Panc1 (cell line): ENCODE results near the gene MAST4. TPM values are rescaled to one million over a fixed set of nuclear protein-coding genes. Genes with fewer than 3 reads are reported as not detected.

Experiments
- ATAC-seq: fragments of 200-7000 bp; cut with Tn5 transposase; 2 replicates; pipeline ENCODE4 v1.9.1; 2020; ENCODE audit warnings: mild to moderate bottlenecking, moderate library complexity
- BruUV-seq: library from RNA; stranded (reverse); fragments of 400-500 nt; replicated peaks from 2 replicates; lab custom pipeline; 2021; lab: Mats Ljungman, UMichigan
- CTCF ChIA-PET: fragments of 300-600 bp; sonication (Branson Sonifier 250); formaldehyde crosslinking; loops from one replicate; lab custom pipeline; 2022; ENCODE audit warnings: antibody characterized with exemption; lab: Charles Lee
- POLR2A ChIA-PET: fragments of 300-600 bp; sonication (Branson Sonifier 250); formaldehyde crosslinking; loops from one replicate; lab custom pipeline; 2022; ENCODE audit warnings: antibody characterized with exemption; lab: Charles Lee
- DNase-seq: peaks from one replicate; pipeline ENCODE4 v3.0.0-alpha.2; 2010; ENCODE audit warnings: low read depth, low spot score
- H3K27ac ChIP-seq: 2 replicates; pipeline ENCODE4 v1.5.1; 2011; ENCODE audit warnings: mild to moderate bottlenecking, low read length, inconsistent platforms
- H3K27me3 ChIP-seq: fragments of 200-500 bp; sonication (Bioruptor generic); 2 replicates; pipeline ENCODE4 v1.6.0; 2014; ENCODE audit warnings: low read length, inconsistent platforms; ENCODE audit not compliant: control insufficient read depth, insufficient read depth
- H3K36me3 ChIP-seq: fragments of 200-500 bp; sonication (Bioruptor generic); 2 replicates; pipeline ENCODE4 v1.5.1; 2014; ENCODE audit warnings: inconsistent platforms, mild to moderate bottlenecking, low read length, moderate library complexity; ENCODE audit not compliant: control insufficient read depth, insufficient read depth
- H3K4me1 ChIP-seq: 2 replicates; pipeline ENCODE4 v1.5.1; 2011; ENCODE audit warnings: inconsistent platforms, mild to moderate bottlenecking, low read length, moderate library complexity; ENCODE audit not compliant: control insufficient read depth, insufficient read depth
- H3K4me3 ChIP-seq, 2 experiments: 2 replicates each; pipeline ENCODE4 v1.5.1; 2011 to 2012; ENCODE audit warnings: low read depth in 2 of 2, low read length in 2 of 2, mild to moderate bottlenecking in 2 of 2, inconsistent platforms in 1 of 2, moderate library complexity in 1 of 2
- H3K9me3 ChIP-seq: fragments of 200-500 bp; sonication (Bioruptor generic); 2 replicates; pipeline ENCODE4 v1.5.1; 2014; ENCODE audit warnings: low read depth, mild to moderate bottlenecking, inconsistent platforms, low read length, moderate library complexity; ENCODE audit not compliant: control insufficient read depth, insufficient read depth
- POLR2AphosphoS5 ChIP-seq: IDR thresholded peaks from 2 replicates; pipeline ENCODE4 v1.6.1; 2012; ENCODE audit warnings: mild to moderate bottlenecking, low read depth, low read length, moderate library complexity
- SIN3A ChIP-seq: IDR thresholded peaks from 2 replicates; pipeline ENCODE4 v1.6.1; 2012; ENCODE audit warnings: low read depth, mild to moderate bottlenecking, low read length, moderate library complexity, borderline replicate concordance; ENCODE audit not compliant: insufficient read depth
- TCF7L2 ChIP-seq: IDR thresholded peaks from 2 replicates; pipeline ENCODE4 v1.6.1; 2011; ENCODE audit warnings: mild to moderate bottlenecking, low read depth, low read length, inconsistent platforms
- in situ Hi-C: cut with HindIII; loops from 2 replicates; pipeline ENCODE4 v1.10.0; 2016; ENCODE audit warnings: low sequenced_read_pairs, low pct_unique_long_range_greater_than_20kb
- intact Hi-C: fragments of 100-400 bp; cut with micrococcal nuclease; formaldehyde crosslinking; loops from one replicate; pipeline ENCODE4 v1.10.0; 2022; ENCODE audit not compliant: unreplicated experiment
- total RNA-seq: library from RNA; stranded (reverse); gene quantifications from one replicate; pipeline ENCODE4 v1.2.1, GENCODE V29; 2021; ENCODE audit not compliant: unreplicated experiment
- TF ChIP-seq, protein P1 (sequence below): fragments of 450-650 bp; IDR thresholded peaks from 2 replicates; pipeline ENCODE4 v1.5.1; 2017; ENCODE audit warnings: mild to moderate bottlenecking
- TF ChIP-seq, protein P2 (sequence below), 2 experiments: IDR thresholded peaks; 2 replicates each; pipeline ENCODE4 v1.6.1; 2011 to 2012; ENCODE audit warnings: low read depth in 2 of 2, control low read depth in 1 of 2, low read length in 1 of 2, mild to moderate bottlenecking in 1 of 2, moderate library complexity in 1 of 2; ENCODE audit not compliant: insufficient read depth in 1 of 2

The MAST4 gene
- total RNA-seq, 1 experiment from 2014 or later: 1.8 TPM

DNA sequence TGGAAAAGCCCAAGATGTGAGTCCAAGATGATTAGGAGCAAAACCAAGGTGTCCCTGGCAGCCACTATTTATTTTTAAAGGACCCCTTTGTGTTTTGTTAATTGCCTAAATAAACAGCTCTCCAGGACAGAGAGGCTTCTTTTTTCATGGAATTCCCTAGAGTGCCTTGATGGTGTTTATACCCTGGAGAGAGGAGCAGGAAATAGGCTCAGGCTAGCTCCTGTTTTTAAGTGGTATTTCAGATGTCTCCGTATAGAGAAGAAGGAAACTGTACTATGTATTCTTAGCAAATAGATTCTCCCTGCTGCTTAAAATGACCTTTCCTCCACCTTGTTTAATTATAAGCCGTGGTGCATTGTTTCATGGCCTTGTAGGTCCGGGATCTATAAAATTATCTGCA lies 308.0 kb downstream of the MAST4 start:
- TF ChIP-seq, protein P1, sequence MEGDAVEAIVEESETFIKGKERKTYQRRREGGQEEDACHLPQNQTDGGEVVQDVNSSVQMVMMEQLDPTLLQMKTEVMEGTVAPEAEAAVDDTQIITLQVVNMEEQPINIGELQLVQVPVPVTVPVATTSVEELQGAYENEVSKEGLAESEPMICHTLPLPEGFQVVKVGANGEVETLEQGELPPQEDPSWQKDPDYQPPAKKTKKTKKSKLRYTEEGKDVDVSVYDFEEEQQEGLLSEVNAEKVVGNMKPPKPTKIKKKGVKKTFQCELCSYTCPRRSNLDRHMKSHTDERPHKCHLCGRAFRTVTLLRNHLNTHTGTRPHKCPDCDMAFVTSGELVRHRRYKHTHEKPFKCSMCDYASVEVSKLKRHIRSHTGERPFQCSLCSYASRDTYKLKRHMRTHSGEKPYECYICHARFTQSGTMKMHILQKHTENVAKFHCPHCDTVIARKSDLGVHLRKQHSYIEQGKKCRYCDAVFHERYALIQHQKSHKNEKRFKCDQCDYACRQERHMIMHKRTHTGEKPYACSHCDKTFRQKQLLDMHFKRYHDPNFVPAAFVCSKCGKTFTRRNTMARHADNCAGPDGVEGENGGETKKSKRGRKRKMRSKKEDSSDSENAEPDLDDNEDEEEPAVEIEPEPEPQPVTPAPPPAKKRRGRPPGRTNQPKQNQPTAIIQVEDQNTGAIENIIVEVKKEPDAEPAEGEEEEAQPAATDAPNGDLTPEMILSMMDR: no peak
- TF ChIP-seq POLR2AphosphoS5 (no peak), SIN3A (no peak), TCF7L2 (no peak)
- TF ChIP-seq, protein P2, sequence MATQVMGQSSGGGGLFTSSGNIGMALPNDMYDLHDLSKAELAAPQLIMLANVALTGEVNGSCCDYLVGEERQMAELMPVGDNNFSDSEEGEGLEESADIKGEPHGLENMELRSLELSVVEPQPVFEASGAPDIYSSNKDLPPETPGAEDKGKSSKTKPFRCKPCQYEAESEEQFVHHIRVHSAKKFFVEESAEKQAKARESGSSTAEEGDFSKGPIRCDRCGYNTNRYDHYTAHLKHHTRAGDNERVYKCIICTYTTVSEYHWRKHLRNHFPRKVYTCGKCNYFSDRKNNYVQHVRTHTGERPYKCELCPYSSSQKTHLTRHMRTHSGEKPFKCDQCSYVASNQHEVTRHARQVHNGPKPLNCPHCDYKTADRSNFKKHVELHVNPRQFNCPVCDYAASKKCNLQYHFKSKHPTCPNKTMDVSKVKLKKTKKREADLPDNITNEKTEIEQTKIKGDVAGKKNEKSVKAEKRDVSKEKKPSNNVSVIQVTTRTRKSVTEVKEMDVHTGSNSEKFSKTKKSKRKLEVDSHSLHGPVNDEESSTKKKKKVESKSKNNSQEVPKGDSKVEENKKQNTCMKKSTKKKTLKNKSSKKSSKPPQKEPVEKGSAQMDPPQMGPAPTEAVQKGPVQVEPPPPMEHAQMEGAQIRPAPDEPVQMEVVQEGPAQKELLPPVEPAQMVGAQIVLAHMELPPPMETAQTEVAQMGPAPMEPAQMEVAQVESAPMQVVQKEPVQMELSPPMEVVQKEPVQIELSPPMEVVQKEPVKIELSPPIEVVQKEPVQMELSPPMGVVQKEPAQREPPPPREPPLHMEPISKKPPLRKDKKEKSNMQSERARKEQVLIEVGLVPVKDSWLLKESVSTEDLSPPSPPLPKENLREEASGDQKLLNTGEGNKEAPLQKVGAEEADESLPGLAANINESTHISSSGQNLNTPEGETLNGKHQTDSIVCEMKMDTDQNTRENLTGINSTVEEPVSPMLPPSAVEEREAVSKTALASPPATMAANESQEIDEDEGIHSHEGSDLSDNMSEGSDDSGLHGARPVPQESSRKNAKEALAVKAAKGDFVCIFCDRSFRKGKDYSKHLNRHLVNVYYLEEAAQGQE (IDR thresholded peaks at IDR 0.05; ENCODE audit: insufficient read depth in 1 of 2, low read depth in 2 of 2, low read length in 1 of 2): no peak
- no peak overlapping the region for H3K27ac ChIP-seq
- intact Hi-C loops (no loop called here), in situ Hi-C loops (no loop called here)
- no TSS peak for BruUV-seq
- H3K4me3 ChIP-seq: no peak overlapping the region
- H3K27me3 ChIP-seq: no peaks in the 10 kb centered on the region; the same call in 1 of the 2 replicates
- ChIA-PET CTCF (no interaction called here), POLR2A (no interaction called here)
- H3K9me3 ChIP-seq: no peaks in the 10 kb centered on the region
- DNase-seq (no peak), ATAC-seq (no peak)
- no peaks in the 10 kb centered on the region for H3K36me3 ChIP-seq
- no peaks in the 10 kb centered on the region for H3K4me1 ChIP-seq

DNA sequence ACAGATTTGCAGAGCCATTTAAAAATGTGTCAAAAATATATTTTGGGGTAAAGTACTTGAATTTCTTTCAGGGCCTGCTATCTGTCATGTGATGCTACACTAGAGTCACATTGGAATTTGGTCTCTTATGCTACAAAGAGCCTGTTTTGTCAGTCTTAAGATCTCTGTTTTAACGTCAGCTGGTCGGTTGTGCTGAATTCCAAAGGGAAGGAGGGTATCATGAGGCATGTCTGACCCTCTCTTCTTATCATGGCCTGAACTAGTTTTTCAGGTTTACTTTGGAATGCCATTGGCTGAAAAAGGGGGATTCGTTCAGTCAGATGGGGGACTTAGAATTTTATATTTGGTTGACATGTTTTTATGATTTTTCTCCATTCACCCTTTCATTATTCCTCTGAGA lies 309.8 kb downstream of the MAST4 start:
- H3K27me3 ChIP-seq: no peaks in the 10 kb centered on the region; the same call in 1 of the 2 replicates
- no TSS peak for BruUV-seq
- ATAC-seq (no peak), DNase-seq (no peak)
- no peak overlapping the region for H3K4me3 ChIP-seq
- in situ Hi-C loops (no loop called here), intact Hi-C loops (no loop called here)
- no peaks in the 10 kb centered on the region for H3K4me1 ChIP-seq
- H3K27ac ChIP-seq: no peak overlapping the region
- ChIA-PET CTCF (no interaction called here), POLR2A (no interaction called here)
- no peaks in the 10 kb centered on the region for H3K9me3 ChIP-seq
- TF ChIP-seq POLR2AphosphoS5: no peak
- TF ChIP-seq SIN3A: no peak
- no peak for TF ChIP-seq TCF7L2
- TF ChIP-seq, protein P2 (IDR thresholded peaks at IDR 0.05; ENCODE audit: insufficient read depth in 1 of 2, low read depth in 2 of 2, low read length in 1 of 2): no peak
- TF ChIP-seq, protein P1: no peak
- H3K36me3 ChIP-seq: no peaks in the 10 kb centered on the region
